ENCODE measurements around the gene PHRF1.
"Not testable (repeated sequence)": the region's sequence is repeated elsewhere in the genome, so short reads cannot be mapped to it uniquely, and the experiment has no call there.

Gene PHRF1

GRCh38 chr11:574031-574570 lies 2.2 kb upstream of the PHRF1 start:
- not testable (repeated sequence) for DNase-seq (ENCODE audit: low spot score)

- no peak for DNase-seq (ENCODE audit: low spot score)
Observed at GRCh38 chr11:574632-575312, 1.5 kb upstream of the PHRF1 start.

GRCh38 chr11:575313-575995 lies 816 bp upstream of the PHRF1 start:
- DNase-seq (ENCODE audit: low spot score), result no peak

- no peak for DNase-seq (ENCODE audit: low spot score)
Observed at GRCh38 chr11:576811-577610, 741 bp downstream of the PHRF1 start.

- no peak for DNase-seq (ENCODE audit: low spot score)
Observed at GRCh38 chr11:577611-577894, 1.3 kb downstream of the PHRF1 start.

- no peak for DNase-seq (ENCODE audit: low spot score)
Observed at GRCh38 chr11:578276-579035, 2.2 kb downstream of the PHRF1 start.

GRCh38 chr11:579830-580601 lies 3.7 kb downstream of the PHRF1 start:
- DNase-seq (ENCODE audit: low spot score), result no peak

- no peak for DNase-seq (ENCODE audit: low spot score)
Observed at GRCh38 chr11:581342-581741, 5.1 kb downstream of the PHRF1 start.

GRCh38 chr11:581752-582151 lies 5.5 kb downstream of the PHRF1 start:
- DNase-seq (ENCODE audit: low spot score), result no peak

- no peak for DNase-seq (ENCODE audit: low spot score)
Observed at GRCh38 chr11:584287-584686, 8.0 kb downstream of the PHRF1 start.

GRCh38 chr11:586376-587316 lies 10.4 kb downstream of the PHRF1 start:
- no peak for DNase-seq (ENCODE audit: low spot score)

- no peak for DNase-seq (ENCODE audit: low spot score)
Observed at GRCh38 chr11:587546-587945, 11.3 kb downstream of the PHRF1 start.

GRCh38 chr11:587978-588380 lies 11.7 kb downstream of the PHRF1 start:
- no peak for DNase-seq (ENCODE audit: low spot score)

- no peak for DNase-seq (ENCODE audit: low spot score)
Observed at GRCh38 chr11:589798-590197, 13.5 kb downstream of the PHRF1 start.

- no peak for DNase-seq (ENCODE audit: low spot score)
Observed at GRCh38 chr11:590997-591396, 14.7 kb downstream of the PHRF1 start.

- no peak for DNase-seq (ENCODE audit: low spot score)
Observed at GRCh38 chr11:592501-592900, 16.2 kb downstream of the PHRF1 start.

- no peak for DNase-seq (ENCODE audit: low spot score)
Observed at GRCh38 chr11:592918-593317, 16.6 kb downstream of the PHRF1 start.

- DNase-seq (ENCODE audit: low spot score), result no peak
Observed at GRCh38 chr11:593347-593746, 17.1 kb downstream of the PHRF1 start.

- DNase-seq (ENCODE audit: low spot score), result no peak
Observed at GRCh38 chr11:595400-595799, 19.1 kb downstream of the PHRF1 start.

- no peak for DNase-seq (ENCODE audit: low spot score)
Observed at GRCh38 chr11:596374-596773, 20.1 kb downstream of the PHRF1 start.
